Immature natural killer cell (primary cell): ENCODE data around the gene PRKN. TPM values are rescaled to one million over a fixed set of nuclear protein-coding genes. Genes with fewer than 3 reads are reported as not detected.

Source experiments
- DNase-seq, 3 donors: peaks; one replicate each; pipeline ENCODE4 v3.0.0; 2022; ENCODE audit warnings: mixed read lengths in 1 of 3
- H3K27ac Mint-ChIP-seq, 6 donors: one replicate each; pipeline ENCODE4 v1.8.0; 2020; ENCODE audit warnings: mixed read lengths in 6 of 6, mild to moderate bottlenecking in 5 of 6, inconsistent platforms in 4 of 6, moderate library complexity in 3 of 6
- H3K27me3 Mint-ChIP-seq, 3 donors: one replicate each; pipeline ENCODE4 v1.8.0; 2020 to 2021; ENCODE audit warnings: low read depth in 3 of 3, mild to moderate bottlenecking in 3 of 3, mixed read lengths in 3 of 3, moderate library complexity in 3 of 3, inconsistent platforms in 1 of 3
- H3K36me3 Mint-ChIP-seq, 3 donors: one replicate each; pipeline ENCODE4 v1.8.0; 2020; ENCODE audit warnings: mixed read lengths in 3 of 3, inconsistent platforms in 2 of 3, mild to moderate bottlenecking in 2 of 3
- H3K4me1 Mint-ChIP-seq, 2 donors: one replicate each; pipeline ENCODE4 v1.8.0; 2020; ENCODE audit warnings: inconsistent platforms in 2 of 2, mild to moderate bottlenecking in 2 of 2, mixed read lengths in 2 of 2, moderate library complexity in 1 of 2
- H3K4me3 Mint-ChIP-seq, 5 donors: one replicate each; pipeline ENCODE4 v1.8.0; 2020; ENCODE audit warnings: mild to moderate bottlenecking in 5 of 5, mixed read lengths in 5 of 5, inconsistent platforms in 3 of 5, moderate library complexity in 3 of 5
- H3K9me3 Mint-ChIP-seq, 6 donors: one replicate each; pipeline ENCODE4 v1.8.0; 2020; ENCODE audit warnings: mild to moderate bottlenecking in 6 of 6, mixed read lengths in 6 of 6, inconsistent platforms in 4 of 6, moderate library complexity in 3 of 6
- polyA plus RNA-seq, 3 donors: library from polyadenylated mRNA; unstranded; fragments of 300-500 nt; fragmentation: Illumina TruSeq; gene quantifications; one replicate each; pipeline ENCODE4 v1.2.3, GENCODE V29; 2021

Gene PRKN
- polyA plus RNA-seq, 3 donors from 2014 or later, result 0.37 to 6.4 (median 2.8) TPM

DNA sequence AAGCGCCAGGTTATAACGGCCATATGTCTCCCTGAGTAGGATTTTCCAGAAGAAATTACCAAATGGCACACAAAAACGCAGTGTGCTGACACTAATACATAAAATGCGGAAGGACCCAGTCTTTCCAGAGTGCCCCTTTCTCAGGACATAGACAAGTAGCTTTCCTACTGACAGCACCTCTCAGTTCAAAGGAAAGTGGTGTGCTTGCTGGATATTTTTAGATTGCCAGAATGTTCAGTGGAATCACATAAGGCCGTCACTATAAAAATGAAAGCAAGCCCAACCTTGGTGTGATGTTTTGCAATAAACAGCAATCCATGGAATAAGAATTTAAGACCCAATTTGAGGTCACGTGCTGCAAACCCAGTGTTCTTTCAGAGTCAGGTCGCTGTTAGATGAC, 1318.2 kb downstream of the PRKN start:
- Mint-ChIP-seq H3K36me3 (no peaks in the 10 kb centered on the region), H3K9me3 (no peaks in the 10 kb centered on the region), H3K27ac (no peak overlapping the region), H3K4me3 (no peak overlapping the region), H3K4me1 (no peaks in the 10 kb centered on the region), H3K27me3 (peaks cover 0 to 2% (median 1%) of the 10 kb centered on the region in 3 donors)
- no peak for DNase-seq

- H3K36me3 Mint-ChIP-seq, result no peaks in the 10 kb centered on the region
- H3K27ac Mint-ChIP-seq, result peak overlapping the region in 1 of 6 donors; percentile 3
- DNase-seq, result no peak
- no peaks in the 10 kb centered on the region for H3K27me3 Mint-ChIP-seq
- no peaks in the 10 kb centered on the region for H3K9me3 Mint-ChIP-seq
- H3K4me1 Mint-ChIP-seq, result no peaks in the 10 kb centered on the region
- H3K4me3 Mint-ChIP-seq, result no peak overlapping the region
Observed at GRCh38 chr6:161408041-161408440, 1319.5 kb downstream of the PRKN start.

DNA sequence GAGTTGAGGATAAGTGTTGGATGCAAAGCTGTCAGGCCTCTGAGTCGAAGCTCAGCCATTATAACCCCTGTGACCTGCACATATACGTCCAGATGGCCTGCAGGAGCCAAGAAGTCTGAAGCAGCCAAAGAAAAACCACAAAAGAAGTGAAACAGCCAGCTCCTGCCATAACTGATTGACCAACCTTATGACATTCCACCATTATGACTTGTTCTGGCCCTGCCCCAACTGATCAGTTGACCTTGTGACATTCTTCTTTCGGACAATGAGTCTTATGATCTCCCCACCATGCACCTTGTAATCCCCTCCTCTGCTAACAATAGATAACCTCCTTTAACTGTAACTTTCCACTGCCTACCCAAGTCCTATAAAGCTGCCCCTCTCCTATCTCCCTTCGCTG, 1320.0 kb downstream of the PRKN start:
- no peak overlapping the region for H3K4me3 Mint-ChIP-seq
- no peaks in the 10 kb centered on the region for H3K36me3 Mint-ChIP-seq
- H3K9me3 Mint-ChIP-seq, result no peaks in the 10 kb centered on the region
- H3K4me1 Mint-ChIP-seq, result no peaks in the 10 kb centered on the region
- H3K27me3 Mint-ChIP-seq, result no peaks in the 10 kb centered on the region
- peak overlapping the region in 1 of 6 donors; percentile 3 for H3K27ac Mint-ChIP-seq
- DNase-seq, result no peak

DNA sequence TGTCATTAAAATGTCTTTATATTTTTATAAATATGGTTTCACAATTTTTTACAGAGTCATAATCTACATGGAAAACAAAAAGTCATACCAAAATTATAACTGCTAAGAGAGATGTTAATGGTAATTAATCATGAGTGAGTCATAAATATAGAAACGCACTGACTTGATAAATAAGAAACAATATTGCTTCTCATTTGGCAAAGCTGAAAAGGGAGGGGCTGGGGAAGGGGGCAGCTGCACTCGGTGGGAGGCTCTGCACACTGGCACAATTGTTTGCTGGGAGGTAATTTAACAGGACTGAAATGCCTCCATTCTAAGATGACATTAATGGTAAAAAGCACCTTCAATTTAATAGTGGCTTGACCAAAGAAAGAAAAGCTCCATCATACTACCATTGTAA, 1320.5 kb downstream of the PRKN start:
- DNase-seq, result no peak
- no peaks in the 10 kb centered on the region for H3K36me3 Mint-ChIP-seq
- H3K4me1 Mint-ChIP-seq, result no peaks in the 10 kb centered on the region
- no peaks in the 10 kb centered on the region for H3K27me3 Mint-ChIP-seq
- no peak overlapping the region for H3K27ac Mint-ChIP-seq
- H3K9me3 Mint-ChIP-seq, result no peaks in the 10 kb centered on the region
- no peak overlapping the region for H3K4me3 Mint-ChIP-seq

GRCh38 chr6:161406646-161407045, 1320.9 kb downstream of the PRKN start:
- Mint-ChIP-seq H3K27ac (no peak overlapping the region), H3K36me3 (no peaks in the 10 kb centered on the region), H3K4me1 (no peaks in the 10 kb centered on the region), H3K9me3 (no peaks in the 10 kb centered on the region), H3K4me3 (no peak overlapping the region), H3K27me3 (no peaks in the 10 kb centered on the region)
- DNase-seq, result no peak

DNA sequence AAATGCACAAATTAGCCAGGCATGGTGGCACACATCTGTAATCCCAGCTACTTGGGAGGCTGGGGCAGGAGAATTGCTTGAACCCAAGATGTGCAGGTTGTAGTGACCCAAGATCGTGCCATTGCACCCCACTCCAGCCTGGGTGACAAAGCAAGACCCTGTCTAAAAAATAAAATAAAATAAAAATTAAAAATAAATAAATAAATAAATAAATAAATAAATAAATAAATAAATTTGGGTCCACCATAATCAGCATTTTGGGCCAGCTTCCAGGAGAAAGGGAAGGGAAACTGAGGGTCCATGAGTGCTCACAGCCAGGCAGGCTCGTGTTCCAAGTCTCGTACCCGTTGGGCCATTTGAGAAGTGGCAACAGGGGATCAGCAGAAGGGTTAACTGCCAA, 1322.1 kb downstream of the PRKN start:
- Mint-ChIP-seq H3K27me3 (no peaks in the 10 kb centered on the region), H3K4me1 (no peaks in the 10 kb centered on the region), H3K27ac (no peak overlapping the region), H3K4me3 (no peak overlapping the region), H3K36me3 (no peaks in the 10 kb centered on the region), H3K9me3 (no peaks in the 10 kb centered on the region)
- DNase-seq, result no peak

GRCh38 chr6:161403717-161404116, 1323.8 kb downstream of the PRKN start:
- Mint-ChIP-seq H3K9me3 (no peaks in the 10 kb centered on the region), H3K4me3 (no peak overlapping the region), H3K36me3 (no peaks in the 10 kb centered on the region), H3K27me3 (peaks cover 0 to 2% (median 2%) of the 10 kb centered on the region in 3 donors), H3K4me1 (no peaks in the 10 kb centered on the region), H3K27ac (no peak overlapping the region)
- no peak for DNase-seq

DNA sequence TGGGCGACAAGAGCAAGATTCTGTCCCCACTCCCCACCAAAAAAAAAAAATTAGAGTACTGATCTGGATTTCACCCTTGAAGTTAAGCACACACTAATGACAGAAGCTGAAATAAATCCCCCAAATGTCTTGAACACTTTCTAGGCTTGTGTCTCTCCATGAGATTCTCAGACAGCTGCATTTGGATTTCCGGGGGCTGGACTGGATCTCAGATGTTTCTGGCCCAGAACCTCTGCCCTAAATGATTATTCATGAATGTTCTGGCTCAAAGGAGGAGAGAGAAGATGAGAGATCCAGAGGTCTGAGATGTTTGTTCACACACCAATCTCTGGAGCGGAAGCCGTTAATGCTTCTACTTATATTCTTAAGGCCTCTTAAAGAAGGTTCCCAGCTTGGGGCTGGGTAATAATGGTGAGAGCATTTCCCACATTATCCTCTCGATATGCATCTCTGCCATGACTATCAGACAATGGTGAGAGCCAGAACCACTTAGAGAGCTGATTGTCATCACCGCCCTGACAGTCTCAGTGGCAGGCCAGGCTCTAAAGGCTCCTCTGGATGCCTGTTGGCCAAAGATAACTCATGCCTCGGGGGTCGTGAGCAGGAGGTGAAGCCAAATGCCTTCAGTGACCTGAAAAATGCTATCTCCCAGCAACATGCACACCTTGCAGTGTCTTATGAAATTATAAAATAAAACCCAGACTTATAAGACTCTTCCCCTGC, 1325.8 kb downstream of the PRKN start:
- no peaks in the 10 kb centered on the region for H3K9me3 Mint-ChIP-seq

GRCh38 chr6:161400671-161401070, 1326.9 kb downstream of the PRKN start:
- H3K4me1 Mint-ChIP-seq, result peaks cover 0 to under 1% of the 10 kb centered on the region in 2 donors
- no peaks in the 10 kb centered on the region for H3K9me3 Mint-ChIP-seq
- no peaks in the 10 kb centered on the region for H3K36me3 Mint-ChIP-seq
- H3K4me3 Mint-ChIP-seq, result no peak overlapping the region
- H3K27ac Mint-ChIP-seq, result no peak overlapping the region
- peaks cover 2 to 5% (median 2%) of the 10 kb centered on the region in 3 donors for H3K27me3 Mint-ChIP-seq
- DNase-seq, result no peak

More for the DNA sequence above, 1325.8 kb downstream of the PRKN start:
- no peak for DNase-seq
- Mint-ChIP-seq H3K4me3 (no peak overlapping the region), H3K4me1 (no peaks in the 10 kb centered on the region), H3K27me3 (peaks cover 2 to 5% (median 2%) of the 10 kb centered on the region in 3 donors), H3K27ac (no peak overlapping the region), H3K36me3 (no peaks in the 10 kb centered on the region)

DNA sequence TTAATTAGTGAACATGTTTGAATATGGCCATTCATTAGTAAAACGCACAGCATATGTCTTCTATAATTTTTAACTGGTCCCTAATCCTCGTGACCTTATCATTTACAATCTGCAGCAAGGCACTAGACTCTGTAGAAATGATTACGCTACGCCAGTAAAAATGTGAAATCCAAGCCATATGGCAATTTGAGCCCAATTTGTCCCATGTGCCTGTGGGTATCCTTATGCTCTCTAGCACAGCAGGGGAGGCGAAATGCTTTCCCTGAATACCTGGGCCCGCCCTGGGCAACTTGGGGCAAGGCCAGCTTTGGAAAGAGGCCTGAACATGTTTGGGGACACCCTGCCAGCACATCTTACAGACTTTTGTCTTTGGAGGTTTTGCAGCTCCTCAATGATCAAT, 1331.0 kb downstream of the PRKN start:
- Mint-ChIP-seq H3K27ac (peak overlapping the region in 1 of 6 donors; percentile 32), H3K27me3 (peaks cover 2 to 5% (median 2%) of the 10 kb centered on the region in 3 donors), H3K36me3 (no peaks in the 10 kb centered on the region), H3K9me3 (no peaks in the 10 kb centered on the region), H3K4me1 (peaks cover 0 to 8% of the 10 kb centered on the region in 2 donors), H3K4me3 (no peak overlapping the region)
- no peak for DNase-seq

DNA sequence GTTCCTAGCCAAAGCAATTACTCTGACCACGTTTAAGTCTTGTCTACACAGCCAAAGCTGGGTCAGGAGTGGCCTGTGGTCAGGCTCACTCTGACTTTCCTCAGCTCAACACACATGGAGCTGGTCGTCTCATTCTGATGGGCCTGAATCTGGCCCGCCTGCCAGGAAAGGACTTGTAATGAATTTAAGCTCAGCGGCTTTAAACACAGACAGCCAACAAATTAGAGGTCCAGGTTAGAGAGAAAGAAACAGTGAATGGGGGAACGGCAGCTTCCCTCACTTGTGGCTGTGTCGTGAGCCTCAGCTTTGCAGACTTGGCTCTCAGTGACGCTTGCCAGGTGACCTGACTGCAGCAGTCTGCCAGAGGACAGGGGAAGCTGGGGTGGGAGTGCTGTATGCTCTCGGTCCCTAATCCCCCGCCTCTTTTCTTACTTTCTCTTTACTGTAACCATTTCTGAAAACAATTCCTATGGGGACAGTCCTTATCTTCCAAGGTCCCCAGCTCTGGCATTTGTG, 1331.8 kb downstream of the PRKN start:
- H3K27ac Mint-ChIP-seq, result peak overlapping the region in 1 of 6 donors; percentile 17
- H3K4me3 Mint-ChIP-seq, result peak overlapping the region in 2 of 5 donors; percentile 1 to 2
- no peaks in the 10 kb centered on the region for H3K36me3 Mint-ChIP-seq
- peaks cover 0 to 8% of the 10 kb centered on the region in 2 donors for H3K4me1 Mint-ChIP-seq
- DNase-seq, result no peak
- H3K27me3 Mint-ChIP-seq, result peaks cover 2 to 7% (median 2%) of the 10 kb centered on the region in 3 donors
- H3K9me3 Mint-ChIP-seq, result no peaks in the 10 kb centered on the region

GRCh38 chr6:161394437-161394836, 1333.1 kb downstream of the PRKN start:
- H3K36me3 Mint-ChIP-seq, result no peaks in the 10 kb centered on the region
- H3K4me1 Mint-ChIP-seq, result peaks cover 0 to 8% of the 10 kb centered on the region in 2 donors
- peaks cover 0 to 7% (median 2%) of the 10 kb centered on the region in 3 donors for H3K27me3 Mint-ChIP-seq
- no peaks in the 10 kb centered on the region for H3K9me3 Mint-ChIP-seq
- DNase-seq, result no peak
- no peak overlapping the region for H3K4me3 Mint-ChIP-seq
- H3K27ac Mint-ChIP-seq, result no peak overlapping the region

GRCh38 chr6:161393839-161394364, 1333.7 kb downstream of the PRKN start:
- Mint-ChIP-seq H3K4me3 (no peak overlapping the region), H3K36me3 (peaks cover 0 to 3% (median 3%) of the 10 kb centered on the region in 3 donors), H3K27me3 (peaks cover 0 to 7% (median 0%) of the 10 kb centered on the region in 3 donors), H3K9me3 (no peaks in the 10 kb centered on the region), H3K27ac (no peak overlapping the region), H3K4me1 (peaks cover 0 to 8% of the 10 kb centered on the region in 2 donors)
- DNase-seq, result peak; percentile 75 to 86 (median 80)

GRCh38 chr6:161393292-161393691, 1334.3 kb downstream of the PRKN start:
- Mint-ChIP-seq H3K4me3 (no peak overlapping the region), H3K9me3 (no peaks in the 10 kb centered on the region), H3K4me1 (peaks cover 0 to 8% of the 10 kb centered on the region in 2 donors)

More at GRCh38 chr6:161393292-161393691, 1334.3 kb downstream of the PRKN start:
- Mint-ChIP-seq H3K36me3 (peaks cover 0 to 3% (median 3%) of the 10 kb centered on the region in 3 donors), H3K27ac (no peak overlapping the region), H3K27me3 (peaks cover 0 to 7% (median 0%) of the 10 kb centered on the region in 3 donors)
- no peak for DNase-seq
